HG03039 (cell line): ENCODE measurements around the gene OTOA.
"Not testable (repeated sequence)": the region's sequence is repeated elsewhere in the genome, so short reads cannot be mapped to it uniquely, and the experiment has no call there.

Experiments
- ATAC-seq: cut with Tn5 transposase; IDR thresholded peaks from one replicate; pipeline ENCODE4 v1.9.1; 2021; ENCODE audit warnings: mild to moderate bottlenecking, moderate library complexity; ENCODE audit not compliant: unreplicated experiment

The OTOA gene

DNA sequence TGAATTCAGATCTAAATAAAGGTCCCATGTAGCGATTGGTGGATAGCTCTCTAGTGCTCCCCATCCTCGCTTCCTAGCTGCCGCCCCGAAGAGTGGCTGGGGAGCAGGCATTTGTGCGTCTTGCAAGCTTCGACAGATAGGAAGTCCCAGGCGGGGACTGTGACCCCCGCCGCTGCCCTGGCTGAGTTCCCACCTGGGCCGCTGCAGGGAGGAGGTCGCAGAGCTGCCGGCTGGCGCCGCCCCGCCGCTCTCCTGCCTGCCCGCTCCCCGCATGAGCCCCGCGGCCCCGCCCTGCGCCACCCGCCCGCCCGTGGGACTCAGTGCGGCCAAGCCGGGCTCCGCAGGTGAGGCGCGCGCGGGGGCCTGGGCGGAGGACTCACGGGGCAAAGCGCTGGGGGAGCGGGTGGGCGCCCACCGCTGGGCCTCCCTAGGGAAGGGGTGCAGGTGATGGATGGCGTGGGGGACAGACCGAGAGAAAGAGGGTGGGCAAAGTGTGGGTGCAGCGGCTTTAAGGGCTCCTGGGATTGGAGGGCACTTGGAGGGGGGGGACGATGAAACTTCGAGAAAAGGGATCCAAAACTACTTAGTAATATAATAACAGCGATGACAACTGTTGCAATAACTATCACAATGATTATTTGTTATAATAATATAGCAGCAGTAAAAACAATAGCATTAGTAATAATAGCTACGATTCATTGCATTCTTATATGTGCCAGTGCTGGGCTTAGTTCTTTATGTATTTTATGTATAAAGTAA lies at the start of gene OTOA:
Gene OTOA (plus strand): TSS at position 80 of the 759 bp plus-strand sequence. CDS start 14,547 bp downstream, outside the sequence.
- ATAC-seq = no peak

GRCh38 chr16:21614896-21615295 lies 48.9 kb upstream of the OTOA start:
- ATAC-seq = no peak

DNA sequence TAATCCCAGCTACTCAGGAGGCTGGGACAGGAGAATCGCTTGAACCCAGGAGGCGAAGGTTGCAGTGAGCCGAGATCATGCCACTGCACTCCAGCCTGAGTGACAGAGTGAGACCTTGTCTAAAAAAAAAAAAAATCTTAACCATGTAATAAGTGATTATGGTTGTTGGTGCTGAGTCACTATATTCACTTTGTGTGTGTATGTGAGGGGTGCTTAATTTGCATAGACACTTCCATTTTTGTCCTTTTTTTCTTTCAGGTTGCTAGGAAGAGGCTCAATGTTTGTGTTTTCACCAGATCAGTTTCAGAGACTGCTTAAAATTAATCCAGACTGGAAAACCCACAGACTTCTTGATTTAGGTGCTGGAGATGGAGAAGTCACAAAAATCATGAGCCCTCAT lies 46.2 kb upstream of the OTOA start:
- ATAC-seq = no peak

DNA sequence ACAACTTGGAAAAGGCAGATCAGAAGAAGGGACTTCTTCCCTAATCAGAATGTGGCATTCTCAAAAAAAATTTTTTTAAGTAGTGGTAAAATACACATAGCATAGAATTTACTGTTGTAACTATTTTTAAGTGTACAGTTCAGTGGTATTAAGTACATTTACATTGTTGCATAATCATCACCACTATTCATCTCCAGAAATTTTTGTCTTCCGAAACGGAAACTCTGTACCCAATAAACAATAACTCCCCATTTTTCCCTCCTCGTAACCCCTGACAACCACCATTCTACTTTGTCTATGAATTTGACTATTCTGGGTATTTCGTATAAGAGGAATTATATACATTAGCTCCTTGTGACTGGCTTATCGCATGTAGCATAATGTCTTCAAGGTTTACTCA lies 45.5 kb upstream of the OTOA start:
- ATAC-seq = no peak

DNA sequence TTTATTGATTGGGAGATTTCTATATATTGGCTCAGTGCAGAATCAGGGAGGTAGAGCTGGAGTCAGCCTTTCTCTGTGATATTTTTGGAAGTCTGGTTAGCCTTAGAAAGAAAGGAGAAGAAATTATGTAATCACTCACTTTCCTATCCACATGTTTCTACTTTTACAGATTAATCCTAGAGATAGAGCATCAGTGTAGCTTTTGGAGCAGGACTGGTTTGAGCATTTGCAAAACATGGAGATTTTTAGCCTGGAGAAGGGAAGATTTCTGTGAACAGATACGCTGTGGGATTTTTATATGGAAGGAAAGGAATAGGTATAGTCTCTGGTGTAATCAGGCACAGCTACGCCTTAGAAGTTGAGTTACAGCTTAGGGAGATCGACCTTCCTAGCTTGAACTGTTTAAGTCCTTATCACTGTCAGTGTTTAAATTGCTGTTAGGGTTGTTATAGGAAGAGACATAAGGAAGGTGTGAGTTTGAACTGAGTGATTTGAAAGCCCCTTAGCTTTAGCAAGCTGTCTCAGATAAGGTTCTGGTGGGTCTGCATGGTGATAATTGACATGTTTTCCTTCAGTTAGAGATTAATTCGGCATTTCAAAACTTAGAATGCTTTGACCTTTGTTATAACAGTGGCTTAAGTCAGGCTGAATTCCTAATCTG lies 43.9 kb upstream of the OTOA start:
- ATAC-seq = no peak

DNA sequence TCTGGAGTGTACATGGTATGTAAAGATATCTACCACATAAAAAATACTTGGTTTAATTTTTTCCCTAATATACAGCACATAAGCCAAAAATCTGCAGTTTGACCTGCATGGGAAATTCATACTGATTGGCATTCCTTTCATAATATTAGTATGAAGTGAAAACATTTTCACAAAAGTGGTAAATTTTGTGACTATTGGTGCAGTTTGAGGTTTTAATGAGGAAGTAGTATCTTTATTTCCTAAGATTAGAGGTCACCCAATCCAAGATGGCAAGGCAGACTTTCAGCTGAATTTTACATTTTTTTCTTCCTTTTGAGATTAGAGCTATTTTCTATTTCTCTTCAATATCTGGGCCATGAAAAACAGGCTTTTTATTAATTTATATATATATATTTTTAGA lies 43.2 kb upstream of the OTOA start:
- ATAC-seq = no peak

- no peak for ATAC-seq
These were observed 41.2 kb upstream of the OTOA start for GRCh38 chr16:21622545-21622944.

DNA sequence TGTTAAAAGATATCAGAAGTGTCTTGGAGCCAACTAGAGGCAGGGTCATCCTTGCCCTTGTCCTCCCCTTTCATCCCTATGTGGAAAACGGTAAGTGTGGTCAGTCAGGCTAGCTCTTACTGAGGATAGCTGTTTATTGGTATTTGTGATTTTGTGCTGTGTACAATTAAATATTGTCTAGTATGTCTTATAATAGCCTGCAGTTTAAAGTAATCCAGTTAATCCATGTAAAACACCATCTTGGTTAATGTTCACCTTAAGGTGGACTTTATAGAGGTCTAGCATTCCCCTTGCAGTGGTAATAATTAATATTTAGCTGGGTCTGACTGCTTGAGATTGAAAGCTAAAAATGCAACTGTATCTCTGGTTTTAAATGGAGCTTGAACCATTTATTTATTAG lies 38.7 kb upstream of the OTOA start:
- ATAC-seq = no peak

GRCh38 chr16:21626659-21627277 lies 37.0 kb upstream of the OTOA start:
- no peak for ATAC-seq

GRCh38 chr16:21628121-21628726 lies 35.5 kb upstream of the OTOA start:
- no peak for ATAC-seq

DNA sequence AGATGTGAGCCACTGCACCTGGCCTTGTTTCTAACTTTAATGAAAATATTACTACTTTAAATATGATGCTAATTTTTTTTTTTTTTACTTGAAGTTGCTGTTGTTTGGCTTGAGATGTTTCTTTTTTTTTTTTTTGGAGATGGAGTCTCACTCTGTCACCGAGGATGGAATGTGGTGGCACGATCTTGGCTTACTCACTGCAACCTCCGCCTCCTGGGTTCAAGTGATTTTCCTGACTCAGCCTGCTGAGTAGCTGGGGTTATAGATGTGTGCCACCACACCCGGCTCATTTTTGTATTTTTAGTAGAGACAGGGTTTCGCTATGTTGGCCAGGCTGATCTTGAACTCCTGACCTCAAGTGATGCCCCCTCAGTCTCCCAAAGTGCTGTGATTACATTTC lies 35.0 kb upstream of the OTOA start:
- ATAC-seq = no peak

DNA sequence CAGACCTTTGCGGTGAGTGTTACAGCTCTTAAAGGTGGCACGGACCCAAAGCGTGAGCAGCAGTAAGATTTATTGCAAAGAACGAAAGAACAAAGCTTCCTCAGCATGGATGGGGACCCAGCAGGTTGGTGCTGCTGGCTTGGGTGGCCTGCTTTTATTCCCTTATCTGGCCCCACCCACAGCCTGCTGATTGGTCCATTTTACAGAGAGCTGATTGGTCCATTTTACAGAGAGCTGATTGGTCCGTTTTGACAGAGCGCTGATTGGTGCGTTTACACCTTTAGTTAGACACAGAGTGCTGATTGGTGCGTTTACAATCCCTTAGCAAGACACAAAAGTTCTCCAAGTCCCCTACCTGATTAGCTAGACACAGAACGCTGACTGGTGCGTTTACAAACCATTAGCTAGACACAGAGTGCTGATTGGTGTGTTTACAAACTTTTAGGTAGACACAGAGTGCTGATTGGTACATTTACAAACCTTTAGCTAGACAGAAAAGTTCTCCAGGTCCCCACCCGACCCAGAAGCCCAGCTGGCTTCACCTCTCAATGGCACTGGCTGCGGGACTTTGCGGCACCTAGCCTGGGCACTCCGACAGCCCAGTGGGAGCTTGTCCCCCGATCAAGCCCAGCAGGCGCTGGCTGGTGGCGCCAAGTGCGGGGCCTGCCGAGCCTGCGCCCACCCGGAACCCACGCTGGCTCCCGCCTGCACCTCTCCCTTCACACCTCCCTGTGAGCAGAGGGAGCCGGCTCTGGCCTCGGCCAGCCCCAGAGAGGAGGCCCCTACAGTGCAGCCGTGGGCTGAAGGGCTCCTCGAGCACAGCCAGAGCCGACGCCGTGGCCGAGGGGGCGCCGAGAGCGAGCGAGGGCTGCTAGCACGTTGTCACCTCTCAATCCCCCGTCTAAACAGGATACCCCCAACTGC lies 33.9 kb upstream of the OTOA start:
- not testable (repeated sequence) for ATAC-seq

DNA sequence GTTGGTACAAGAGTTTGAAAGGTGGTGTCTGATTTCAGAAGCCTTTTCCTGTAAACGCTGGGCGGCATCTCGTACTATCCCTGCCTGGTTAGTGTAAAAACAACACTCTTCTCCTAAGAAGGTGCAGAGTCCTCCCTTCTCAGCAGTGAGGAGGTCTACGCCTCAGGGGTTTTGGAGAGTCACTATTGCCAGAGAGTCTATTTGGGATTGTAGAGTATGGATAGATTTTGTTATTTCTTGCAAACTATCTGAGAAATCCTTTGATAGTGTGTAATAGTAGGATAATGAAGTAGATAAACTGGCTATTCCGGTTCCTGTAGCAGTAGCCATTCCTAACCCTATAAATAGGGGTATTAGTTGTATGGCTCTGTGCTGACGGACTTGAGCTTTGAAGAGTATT lies 32.9 kb upstream of the OTOA start:
- not testable (repeated sequence) for ATAC-seq

DNA sequence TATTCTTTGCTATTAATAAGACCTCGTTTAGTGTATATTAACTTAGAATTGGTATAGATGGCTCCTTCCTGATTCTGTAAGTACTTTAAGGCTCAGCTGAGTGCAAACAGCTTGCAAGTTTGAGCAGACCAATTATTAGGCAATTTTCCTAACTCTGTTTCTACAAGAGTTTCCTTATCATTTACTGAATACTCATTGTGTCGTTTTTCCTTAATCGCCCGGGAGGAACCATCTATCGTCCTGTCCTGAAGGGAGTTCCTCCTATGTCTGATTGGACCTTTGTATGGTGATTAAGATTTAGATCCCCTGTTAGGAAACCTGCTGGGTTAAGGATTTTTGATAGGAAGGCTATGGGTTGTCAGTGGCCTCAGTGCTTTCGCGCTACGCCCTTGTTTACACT lies 32.4 kb upstream of the OTOA start:
- not testable (repeated sequence) for ATAC-seq

GRCh38 chr16:21631951-21632575 lies 31.7 kb upstream of the OTOA start:
- ATAC-seq = not testable (repeated sequence)

DNA sequence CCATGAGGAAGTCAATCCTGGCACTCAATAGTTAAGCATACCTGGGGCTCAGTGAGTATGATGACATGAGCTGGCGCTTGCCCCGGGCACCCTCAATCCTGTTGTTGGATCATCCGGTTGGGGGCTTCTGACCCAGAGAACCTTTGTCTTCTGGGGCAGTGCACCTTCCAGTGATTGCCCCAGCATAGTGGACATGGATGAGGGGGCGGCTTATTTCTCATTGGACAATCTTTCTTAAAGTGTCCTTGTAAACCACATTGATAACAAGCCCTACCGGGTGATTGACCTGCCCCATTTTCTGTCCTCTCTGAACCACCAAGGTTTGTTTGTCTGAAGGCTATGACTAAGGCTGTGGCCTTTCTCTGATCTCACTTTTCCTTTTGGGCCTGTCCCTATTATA lies 29.6 kb upstream of the OTOA start:
- no peak for ATAC-seq

GRCh38 chr16:21635694-21636093 lies 28.1 kb upstream of the OTOA start:
- not testable (repeated sequence) for ATAC-seq

DNA sequence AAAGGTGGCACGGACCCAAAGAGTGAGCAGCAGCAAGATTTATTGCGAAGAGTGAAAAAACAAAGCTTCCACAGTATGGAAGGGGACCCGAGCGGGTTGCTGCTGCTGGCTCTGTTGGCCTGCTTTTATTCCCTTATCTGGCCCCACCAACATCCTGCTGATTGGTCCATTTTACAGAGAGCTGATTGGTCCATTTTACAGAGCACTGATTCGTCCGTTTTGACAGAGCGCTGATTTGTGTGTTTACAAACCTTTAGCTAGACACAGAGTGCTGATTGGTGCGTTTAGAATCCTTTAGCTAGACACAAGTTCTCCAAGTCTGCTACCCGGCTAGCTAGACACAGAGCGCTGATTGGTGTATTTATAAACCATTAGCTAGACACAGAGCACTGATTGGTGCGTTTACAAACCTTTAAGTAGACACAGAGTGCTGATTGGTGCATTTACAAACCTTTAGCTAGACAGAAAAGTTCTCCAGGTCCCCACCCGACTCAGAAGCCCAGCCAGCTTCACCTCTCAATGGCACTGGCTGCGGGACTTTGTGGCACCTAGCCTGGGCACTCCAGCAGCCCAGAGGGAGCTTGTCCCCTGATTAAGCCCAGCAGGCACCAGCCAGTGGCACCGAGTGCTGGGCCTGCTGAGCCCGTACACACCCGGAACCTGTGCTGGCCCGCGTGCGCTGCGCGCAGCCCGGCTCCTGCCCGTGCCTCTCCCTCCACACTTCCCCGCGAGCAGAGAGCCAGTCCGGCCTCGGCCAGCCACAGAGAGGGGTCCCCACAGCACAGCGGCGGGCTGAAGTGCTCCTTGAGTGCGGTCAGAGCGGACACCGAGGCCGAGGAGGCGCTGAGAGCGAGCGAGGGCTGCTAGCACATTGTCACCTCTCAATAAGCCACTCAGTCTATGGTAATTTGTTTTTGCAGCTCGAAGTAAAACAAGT lies 26.5 kb upstream of the OTOA start:
- ATAC-seq = no peak

DNA sequence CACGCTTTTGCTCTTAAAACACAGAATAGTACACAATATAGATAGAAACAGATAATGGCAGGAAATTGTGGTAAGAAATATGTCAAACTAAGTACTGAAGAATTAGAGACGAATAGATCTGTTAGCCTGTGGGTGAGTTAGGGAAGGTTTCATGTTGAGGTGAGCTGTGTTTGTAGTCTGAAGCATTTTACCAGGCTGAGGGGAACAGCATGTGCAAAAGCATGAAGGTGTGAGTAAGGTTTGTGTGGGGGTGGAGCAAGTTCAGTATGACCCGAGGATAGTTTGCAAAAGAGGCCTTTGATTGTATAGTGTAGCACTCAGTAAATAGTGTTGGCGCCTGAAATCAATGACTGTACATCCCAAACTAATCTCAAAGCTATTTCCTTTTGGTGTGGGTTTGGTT lies 25.2 kb upstream of the OTOA start:
- no peak for ATAC-seq
